Liver (tissue), 9 donors: ENCODE data around the gene TIE1. TPM values are rescaled to one million over a fixed set of nuclear protein-coding genes. Genes with fewer than 3 reads are reported as not detected.

ENCODE experiments used
- DNase-seq: peaks from one replicate; pipeline ENCODE4 v3.0.0-alpha.2; 2017; ENCODE audit warnings: low spot score
- H3K27ac ChIP-seq, 2 donors: one replicate each; pipeline ENCODE4 v1.7.0; 2013; ENCODE audit warnings: inconsistent platforms in 2 of 2, low read length in 2 of 2, control low read depth in 1 of 2, low read depth in 1 of 2, mild to moderate bottlenecking in 1 of 2
- H3K27me3 ChIP-seq, 4 donors: one replicate each; pipeline versions ENCODE4 v1.6.1 to v1.7.0; 2013; ENCODE audit warnings: low read length in 3 of 4, inconsistent platforms in 1 of 4, mild to moderate bottlenecking in 1 of 4, moderate library complexity in 1 of 4; ENCODE audit not compliant: control insufficient read depth in 4 of 4, insufficient read depth in 4 of 4
- H3K36me3 ChIP-seq, 4 donors: one replicate each; pipeline versions ENCODE4 v1.6.1 to v1.7.0; 2013; ENCODE audit warnings: low read length in 3 of 4, mild to moderate bottlenecking in 3 of 4, low read depth in 1 of 4, moderate library complexity in 1 of 4; ENCODE audit not compliant: control insufficient read depth in 4 of 4, insufficient read depth in 3 of 4
- H3K4me1 ChIP-seq, 4 donors: one replicate each; pipeline versions ENCODE4 v1.6.1 to v1.7.0; 2013; ENCODE audit warnings: low read length in 3 of 4, mild to moderate bottlenecking in 3 of 4, moderate library complexity in 1 of 4; ENCODE audit not compliant: control insufficient read depth in 4 of 4, insufficient read depth in 4 of 4
- H3K4me3 ChIP-seq, 3 donors: one replicate each; pipeline versions ENCODE4 v1.6.1 to v1.7.0; 2013; ENCODE audit warnings: low read length in 3 of 3, control low read depth in 1 of 3, low read depth in 1 of 3, mild to moderate bottlenecking in 1 of 3
- H3K9ac ChIP-seq, 2 donors: one replicate each; pipeline ENCODE4 v1.7.0; 2013; ENCODE audit warnings: low read length in 2 of 2, mild to moderate bottlenecking in 2 of 2, moderate library complexity in 2 of 2, control low read depth in 1 of 2, low read depth in 1 of 2
- H3K9me3 ChIP-seq, 4 donors: one replicate each; pipeline versions ENCODE4 v1.6.1 to v1.7.0; 2013; ENCODE audit warnings: low read length in 3 of 4; ENCODE audit not compliant: control insufficient read depth in 4 of 4
- EGR1 ChIP-seq, 2 donors: IDR thresholded peaks; 2 replicates each; pipeline ENCODE4 v1.6.1; 2016 to 2018; ENCODE audit warnings: antibody characterized with exemption in 2 of 2, low read depth in 2 of 2
- FOXA1 ChIP-seq: IDR thresholded peaks from 2 replicates; pipeline ENCODE4 v1.6.1; 2016; ENCODE audit warnings: antibody characterized with exemption
- FOXA2 ChIP-seq: IDR thresholded peaks from 2 replicates; pipeline ENCODE4 v1.6.1; 2016; ENCODE audit warnings: antibody characterized with exemption
- GABPA ChIP-seq, 2 donors: IDR thresholded peaks in 1 of 2; conservative IDR thresholded peaks in 1 of 2; 2 replicates each; pipeline ENCODE4 v1.6.1; 2016; ENCODE audit warnings: antibody characterized with exemption in 2 of 2, mild to moderate bottlenecking in 1 of 2, moderate library complexity in 1 of 2
- HNF4A ChIP-seq, 2 donors: conservative IDR thresholded peaks; 2 replicates each; pipeline ENCODE4 v1.6.1; 2016; ENCODE audit warnings: antibody characterized with exemption in 2 of 2, mild to moderate bottlenecking in 2 of 2
- JUND ChIP-seq, 2 donors: IDR thresholded peaks; 2 replicates each; pipeline ENCODE4 v1.6.1; 2016; ENCODE audit warnings: antibody characterized with exemption in 2 of 2
- NR2F2 ChIP-seq: IDR thresholded peaks from 2 replicates; pipeline ENCODE4 v1.6.1; 2016; ENCODE audit warnings: antibody characterized with exemption
- RXRA ChIP-seq, 2 donors: IDR thresholded peaks; 2 replicates each; pipeline ENCODE4 v1.6.1; 2017 to 2018; ENCODE audit warnings: antibody characterized with exemption in 2 of 2, mild to moderate bottlenecking in 1 of 2
- TAF1 ChIP-seq: conservative IDR thresholded peaks from 2 replicates; pipeline ENCODE4 v1.6.1; 2016; ENCODE audit warnings: antibody characterized with exemption, mild to moderate bottlenecking
- YY1 ChIP-seq: IDR thresholded peaks from 2 replicates; pipeline ENCODE4 v1.6.1; 2016; ENCODE audit warnings: antibody characterized with exemption, mild to moderate bottlenecking
- WGBS: extraction: QIAGEN DNeasy Blood & Tissue Kit; methylation state at CpG from one replicate; pipeline ENCODE4 v1.1.7; 2013; 5-methylcytosine and 5-hydroxymethylcytosine counted together
- polyA plus RNA-seq, 2 donors: library from polyadenylated mRNA; stranded (reverse) in 1 of 2; unstranded in 1 of 2; fragments of 200-250 nt in 1 of 2; fragments of >200 nt in 1 of 2; fragmentation: Nextera tagmentation in 1 of 2; extraction: Ambion mirVana in 1 of 2; gene quantifications; one replicate each; pipeline versions ENCODE4 v1.2.1 to v1.2.3, GENCODE V29; 2013 to 2015
- total RNA-seq, 2 donors: library from RNA; depleted of rRNA; stranded (reverse); fragments of >200 nt; gene quantifications; one replicate each; pipeline ENCODE4 v1.2.3, GENCODE V29; 2014
- TF ChIP-seq, protein P1 (sequence below): IDR thresholded peaks from 2 replicates; pipeline ENCODE4 v1.6.1; 2016; ENCODE audit warnings: antibody characterized with exemption
- TF ChIP-seq, protein P2 (sequence below): IDR thresholded peaks from 2 replicates; pipeline ENCODE4 v1.6.1; 2016; ENCODE audit warnings: antibody characterized with exemption
- TF ChIP-seq, protein P3 (sequence below): IDR thresholded peaks from 2 replicates; pipeline ENCODE4 v1.6.1; 2016; ENCODE audit warnings: antibody characterized with exemption, mild to moderate bottlenecking
- TF ChIP-seq, protein P4 (sequence below): fragments of 150-350 bp; IDR thresholded peaks from 2 replicates; pipeline ENCODE4 v1.5.1; 2017; ENCODE audit warnings: improper control_type of control experiment, low read depth, low read length; ENCODE audit not compliant: missing input control
- TF ChIP-seq, protein P5 (sequence below): IDR thresholded peaks from 2 replicates; pipeline ENCODE4 v1.6.1; 2016; ENCODE audit warnings: antibody characterized with exemption
- donor health status: healthy.
- donor health status: healthy.
- donor health status: healthy.
- donor health status: healthy.
- donor health status: healthy.

Gene TIE1
- total and polyA plus RNA-seq, 4 donors = 3.6 to 17.6 (median 8.9) TPM

DNA sequence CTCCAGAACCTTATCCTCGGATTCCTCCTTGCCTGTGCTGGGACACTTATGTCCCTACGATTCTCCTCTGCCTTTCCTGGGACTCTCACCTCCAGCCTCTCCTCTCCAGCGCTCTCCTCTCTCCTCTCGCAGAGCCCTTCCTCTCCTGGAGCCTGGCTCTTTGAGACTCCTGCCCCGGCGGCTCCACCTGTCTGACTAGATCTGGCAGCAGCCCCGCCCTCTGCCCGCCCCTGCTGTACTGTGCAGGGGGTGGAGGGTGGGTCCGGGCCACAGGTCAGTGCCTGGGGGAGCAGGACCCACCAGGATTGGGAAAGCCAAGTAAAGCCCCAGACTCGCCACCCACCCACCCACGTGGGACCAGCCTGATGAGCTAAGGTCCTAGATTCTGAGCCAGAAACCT is 65.4 kb downstream of the TIE1 start:
- H3K4me1 ChIP-seq = peaks cover 7 to 22% (median 16%) of the 10 kb centered on the region in 4 donors
- no peak overlapping the region for H3K9ac ChIP-seq
- WGBS = 71% methylated on average over 11 of the region's 11 CpGs

DNA sequence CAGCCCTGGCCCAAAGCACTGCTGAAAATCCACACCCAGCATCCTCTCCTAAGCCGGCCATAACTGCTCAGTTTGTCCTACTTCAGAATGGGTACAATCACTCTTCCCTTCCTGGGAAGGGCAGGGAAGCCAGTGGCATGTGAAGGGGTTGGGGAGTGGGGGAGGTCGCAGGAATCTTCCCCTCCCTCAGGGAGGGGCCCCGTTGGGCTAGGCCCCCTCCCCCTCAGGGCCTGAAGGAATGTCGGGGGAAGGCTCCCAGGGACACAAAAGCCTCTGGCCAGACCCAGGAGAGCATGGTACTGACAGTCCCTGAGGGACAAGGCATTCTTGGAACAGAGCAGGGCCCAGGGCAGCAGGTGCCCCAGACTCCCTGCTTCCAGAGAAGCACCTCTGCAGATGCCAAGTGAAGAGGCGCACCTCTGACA is 65.8 kb downstream of the TIE1 start:
- WGBS = 42% methylated on average over 5 of the region's 5 CpGs
- Histone ChIP-seq H3K27ac (peak overlapping the region in 1 of 2 donors; percentile 86), H3K9ac (no peak overlapping the region), H3K4me1 (peaks cover 7 to 22% (median 16%) of the 10 kb centered on the region in 4 donors), H3K9me3 (no peaks in the 10 kb centered on the region), H3K27me3 (no peaks in the 10 kb centered on the region), H3K36me3 (peaks cover 2 to 28% (median 17%) of the 10 kb centered on the region in 4 donors), H3K4me3 (peak overlapping the region in 2 of 3 donors; percentile 52 to 71)
- no peak for TF ChIP-seq YY1
- TF ChIP-seq, protein P1, sequence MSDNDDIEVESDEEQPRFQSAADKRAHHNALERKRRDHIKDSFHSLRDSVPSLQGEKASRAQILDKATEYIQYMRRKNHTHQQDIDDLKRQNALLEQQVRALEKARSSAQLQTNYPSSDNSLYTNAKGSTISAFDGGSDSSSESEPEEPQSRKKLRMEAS = no peak
- no peak for TF ChIP-seq EGR1 (IDR thresholded peaks at IDR 0.05; ENCODE audit: low read depth in 2 of 2)
- no peak for TF ChIP-seq TAF1
- TF ChIP-seq HNF4A (conservative IDR thresholded peaks at IDR 0.05) = no peak
- TF ChIP-seq RXRA (IDR thresholded peaks at IDR 0.05) = no peak
- TF ChIP-seq, protein P2, sequence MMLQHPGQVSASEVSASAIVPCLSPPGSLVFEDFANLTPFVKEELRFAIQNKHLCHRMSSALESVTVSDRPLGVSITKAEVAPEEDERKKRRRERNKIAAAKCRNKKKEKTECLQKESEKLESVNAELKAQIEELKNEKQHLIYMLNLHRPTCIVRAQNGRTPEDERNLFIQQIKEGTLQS = no peak
- no peak for TF ChIP-seq JUND (IDR thresholded peaks at IDR 0.05)
- no peak for TF ChIP-seq FOXA1
- no peak for TF ChIP-seq NR2F2
- TF ChIP-seq, protein P3, sequence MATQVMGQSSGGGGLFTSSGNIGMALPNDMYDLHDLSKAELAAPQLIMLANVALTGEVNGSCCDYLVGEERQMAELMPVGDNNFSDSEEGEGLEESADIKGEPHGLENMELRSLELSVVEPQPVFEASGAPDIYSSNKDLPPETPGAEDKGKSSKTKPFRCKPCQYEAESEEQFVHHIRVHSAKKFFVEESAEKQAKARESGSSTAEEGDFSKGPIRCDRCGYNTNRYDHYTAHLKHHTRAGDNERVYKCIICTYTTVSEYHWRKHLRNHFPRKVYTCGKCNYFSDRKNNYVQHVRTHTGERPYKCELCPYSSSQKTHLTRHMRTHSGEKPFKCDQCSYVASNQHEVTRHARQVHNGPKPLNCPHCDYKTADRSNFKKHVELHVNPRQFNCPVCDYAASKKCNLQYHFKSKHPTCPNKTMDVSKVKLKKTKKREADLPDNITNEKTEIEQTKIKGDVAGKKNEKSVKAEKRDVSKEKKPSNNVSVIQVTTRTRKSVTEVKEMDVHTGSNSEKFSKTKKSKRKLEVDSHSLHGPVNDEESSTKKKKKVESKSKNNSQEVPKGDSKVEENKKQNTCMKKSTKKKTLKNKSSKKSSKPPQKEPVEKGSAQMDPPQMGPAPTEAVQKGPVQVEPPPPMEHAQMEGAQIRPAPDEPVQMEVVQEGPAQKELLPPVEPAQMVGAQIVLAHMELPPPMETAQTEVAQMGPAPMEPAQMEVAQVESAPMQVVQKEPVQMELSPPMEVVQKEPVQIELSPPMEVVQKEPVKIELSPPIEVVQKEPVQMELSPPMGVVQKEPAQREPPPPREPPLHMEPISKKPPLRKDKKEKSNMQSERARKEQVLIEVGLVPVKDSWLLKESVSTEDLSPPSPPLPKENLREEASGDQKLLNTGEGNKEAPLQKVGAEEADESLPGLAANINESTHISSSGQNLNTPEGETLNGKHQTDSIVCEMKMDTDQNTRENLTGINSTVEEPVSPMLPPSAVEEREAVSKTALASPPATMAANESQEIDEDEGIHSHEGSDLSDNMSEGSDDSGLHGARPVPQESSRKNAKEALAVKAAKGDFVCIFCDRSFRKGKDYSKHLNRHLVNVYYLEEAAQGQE = no peak
- TF ChIP-seq, protein P4, sequence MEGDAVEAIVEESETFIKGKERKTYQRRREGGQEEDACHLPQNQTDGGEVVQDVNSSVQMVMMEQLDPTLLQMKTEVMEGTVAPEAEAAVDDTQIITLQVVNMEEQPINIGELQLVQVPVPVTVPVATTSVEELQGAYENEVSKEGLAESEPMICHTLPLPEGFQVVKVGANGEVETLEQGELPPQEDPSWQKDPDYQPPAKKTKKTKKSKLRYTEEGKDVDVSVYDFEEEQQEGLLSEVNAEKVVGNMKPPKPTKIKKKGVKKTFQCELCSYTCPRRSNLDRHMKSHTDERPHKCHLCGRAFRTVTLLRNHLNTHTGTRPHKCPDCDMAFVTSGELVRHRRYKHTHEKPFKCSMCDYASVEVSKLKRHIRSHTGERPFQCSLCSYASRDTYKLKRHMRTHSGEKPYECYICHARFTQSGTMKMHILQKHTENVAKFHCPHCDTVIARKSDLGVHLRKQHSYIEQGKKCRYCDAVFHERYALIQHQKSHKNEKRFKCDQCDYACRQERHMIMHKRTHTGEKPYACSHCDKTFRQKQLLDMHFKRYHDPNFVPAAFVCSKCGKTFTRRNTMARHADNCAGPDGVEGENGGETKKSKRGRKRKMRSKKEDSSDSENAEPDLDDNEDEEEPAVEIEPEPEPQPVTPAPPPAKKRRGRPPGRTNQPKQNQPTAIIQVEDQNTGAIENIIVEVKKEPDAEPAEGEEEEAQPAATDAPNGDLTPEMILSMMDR = no peak
- TF ChIP-seq GABPA (IDR thresholded peaks at IDR 0.05 in 1 of 2, conservative IDR thresholded peaks at IDR 0.05 in 1 of 2) = no peak
- TF ChIP-seq FOXA2 = no peak
- DNase-seq = no peak

More for the DNA sequence above, 65.4 kb downstream of the TIE1 start:
- no peak for TF ChIP-seq EGR1 (IDR thresholded peaks at IDR 0.05; ENCODE audit: low read depth in 2 of 2)
- TF ChIP-seq, protein P5, sequence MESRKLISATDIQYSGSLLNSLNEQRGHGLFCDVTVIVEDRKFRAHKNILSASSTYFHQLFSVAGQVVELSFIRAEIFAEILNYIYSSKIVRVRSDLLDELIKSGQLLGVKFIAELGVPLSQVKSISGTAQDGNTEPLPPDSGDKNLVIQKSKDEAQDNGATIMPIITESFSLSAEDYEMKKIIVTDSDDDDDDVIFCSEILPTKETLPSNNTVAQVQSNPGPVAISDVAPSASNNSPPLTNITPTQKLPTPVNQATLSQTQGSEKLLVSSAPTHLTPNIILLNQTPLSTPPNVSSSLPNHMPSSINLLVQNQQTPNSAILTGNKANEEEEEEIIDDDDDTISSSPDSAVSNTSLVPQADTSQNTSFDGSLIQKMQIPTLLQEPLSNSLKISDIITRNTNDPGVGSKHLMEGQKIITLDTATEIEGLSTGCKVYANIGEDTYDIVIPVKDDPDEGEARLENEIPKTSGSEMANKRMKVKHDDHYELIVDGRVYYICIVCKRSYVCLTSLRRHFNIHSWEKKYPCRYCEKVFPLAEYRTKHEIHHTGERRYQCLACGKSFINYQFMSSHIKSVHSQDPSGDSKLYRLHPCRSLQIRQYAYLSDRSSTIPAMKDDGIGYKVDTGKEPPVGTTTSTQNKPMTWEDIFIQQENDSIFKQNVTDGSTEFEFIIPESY = no peak
- Histone ChIP-seq H3K36me3 (peaks cover 2 to 32% (median 19%) of the 10 kb centered on the region in 4 donors), H3K9me3 (no peaks in the 10 kb centered on the region), H3K27me3 (no peaks in the 10 kb centered on the region), H3K4me3 (no peak overlapping the region), H3K27ac (no peak overlapping the region)
- peak; percentile 79 for DNase-seq
